Common myeloid progenitor, CD34-positive (primary cell): ENCODE measurements around the gene HLA-DQA2.
A peak's percentile ranks its signal among the peaks of the same experiment; 100 is the strongest.
"Not testable (repeated sequence)": the region's sequence is repeated elsewhere in the genome, so short reads cannot be mapped to it uniquely, and the experiment has no call there.

Source experiments
- CTCF ChIA-PET: fragments of 350-600 bp; sonication (Branson Sonifier 250); formaldehyde crosslinking; loops from one replicate; lab custom pipeline; 2021; ENCODE audit warnings: antibody characterized with exemption; lab: Charles Lee
- POLR2A ChIA-PET: fragments of 350-600 bp; sonication (Branson Sonifier 250); formaldehyde crosslinking; loops from one replicate; lab custom pipeline; 2021; ENCODE audit warnings: antibody characterized with exemption; lab: Charles Lee
- DNase-seq, 3 donors: peaks; one replicate each; pipeline versions ENCODE4 v3.0.0 to v3.0.0-alpha.2; 2013
- H3K27ac ChIP-seq, 2 experiments: 1 replicate in 1 of 2; 2 replicates in 1 of 2; pipeline ENCODE4 v1.7.0; 2013; ENCODE audit warnings: inconsistent platforms in 2 of 2, low read length in 2 of 2, mild to moderate bottlenecking in 2 of 2, low read depth in 1 of 2, moderate library complexity in 1 of 2; ENCODE audit not compliant: severe bottlenecking in 2 of 2, insufficient read depth in 1 of 2, poor library complexity in 1 of 2
- H3K27me3 ChIP-seq, 5 experiments: replicated peaks in 2 of 5; 1 replicate in 3 of 5; 2 replicates in 2 of 5; pipeline versions ENCODE4 v1.6.1 to v1.7.0; 2013; ENCODE audit warnings: low read length in 4 of 5, mild to moderate bottlenecking in 2 of 5, moderate library complexity in 2 of 5, inconsistent platforms in 1 of 5; ENCODE audit not compliant: insufficient read depth in 5 of 5, control insufficient read depth in 4 of 5
- H3K36me3 ChIP-seq, 4 experiments: 1 replicate in 2 of 4; 2 replicates in 2 of 4; pipeline versions ENCODE4 v1.6.1 to v1.7.0; 2013; ENCODE audit warnings: low read length in 3 of 4, control low read depth in 1 of 4, mild to moderate bottlenecking in 1 of 4; ENCODE audit not compliant: control insufficient read depth in 4 of 4, insufficient read depth in 4 of 4
- H3K4me1 ChIP-seq, 4 experiments: 1 replicate in 3 of 4; 2 replicates in 1 of 4; pipeline versions ENCODE4 v1.6.1 to v1.7.1; 2013; ENCODE audit warnings: low read length in 3 of 4, mild to moderate bottlenecking in 3 of 4, control low read depth in 1 of 4, inconsistent platforms in 1 of 4, moderate library complexity in 1 of 4; ENCODE audit not compliant: control insufficient read depth in 4 of 4, insufficient read depth in 4 of 4; ENCODE audit errors: control extremely low read depth in 1 of 4
- H3K4me3 ChIP-seq, 7 experiments: 1 replicate in 4 of 7; 2 replicates in 3 of 7; pipeline versions ENCODE4 v1.5.1 to v1.7.0; 2013; ENCODE audit warnings: mild to moderate bottlenecking in 7 of 7, low read length in 6 of 7, moderate library complexity in 6 of 7, inconsistent platforms in 2 of 7, low read depth in 2 of 7, control low read depth in 1 of 7; ENCODE audit not compliant: insufficient read depth in 4 of 7, control insufficient read depth in 1 of 7; ENCODE audit errors: extremely low read depth in 1 of 7
- H3K9me3 ChIP-seq, 5 experiments: 1 replicate in 4 of 5; 2 replicates in 1 of 5; pipeline versions ENCODE4 v1.6.1 to v1.7.1; 2013; ENCODE audit warnings: low read length in 4 of 5, mild to moderate bottlenecking in 2 of 5, inconsistent platforms in 1 of 5, low read depth in 1 of 5, moderate library complexity in 1 of 5; ENCODE audit not compliant: control insufficient read depth in 4 of 5, insufficient read depth in 2 of 5; ENCODE audit errors: control extremely low read depth in 1 of 5
- WGBS: methylation state at CpG from one replicate; pipeline ENCODE4 v1.1.5; 2013; ENCODE audit not compliant: insufficient coverage; 5-methylcytosine and 5-hydroxymethylcytosine counted together

HLA-DQA2 gene

DNA sequence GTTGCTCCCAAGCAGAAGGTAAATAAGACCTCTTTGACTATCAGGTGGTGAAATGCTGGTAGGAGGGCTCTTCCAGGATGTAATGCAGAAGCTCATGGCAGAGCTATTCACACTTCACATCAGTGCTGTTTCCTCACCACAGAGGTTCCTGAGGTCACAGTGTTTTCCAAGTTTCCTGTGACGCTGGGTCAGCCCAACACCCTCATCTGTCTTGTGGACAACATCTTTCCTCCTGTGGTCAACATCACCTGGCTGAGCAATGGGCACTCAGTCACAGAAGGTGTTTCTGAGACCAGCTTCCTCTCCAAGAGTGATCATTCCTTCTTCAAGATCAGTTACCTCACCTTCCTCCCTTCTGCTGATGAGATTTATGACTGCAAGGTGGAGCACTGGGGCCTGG is 4.5 kb downstream of the HLA-DQA2 start:
- H3K27me3 ChIP-seq, H3K4me3 ChIP-seq, H3K27ac ChIP-seq, H3K36me3 ChIP-seq, POLR2A ChIA-PET, H3K9me3 ChIP-seq, DNase-seq, H3K4me1 ChIP-seq: not testable (repeated sequence)
- 100% methylated on average over 1 of the region's 1 CpG for WGBS
- CTCF ChIA-PET, result interaction anchor here (1.3 kb wide), 1 partner anchor 43 kb away, joined by 4 read pairs; no protein-coding TSS in a partner anchor

- no peaks in the 10 kb centered on the region for H3K9me3 ChIP-seq
- CTCF ChIA-PET, result interaction anchor here (0.6 kb wide), 1 partner anchor 483 kb away, joined by 3 read pairs; no protein-coding TSS in a partner anchor
- H3K27me3 ChIP-seq, result peaks cover 0 to 2% (median 0%) of the 10 kb centered on the region in 5 experiments
- H3K27ac ChIP-seq, result no peak overlapping the region
- no peak for DNase-seq
- no peaks in the 10 kb centered on the region for H3K36me3 ChIP-seq
- WGBS, result 79% methylated on average over 4 of the region's 8 CpGs
- no peaks in the 10 kb centered on the region for H3K4me1 ChIP-seq
- POLR2A ChIA-PET, result no interaction called here
- no peak overlapping the region for H3K4me3 ChIP-seq
These were observed 11.4 kb downstream of the HLA-DQA2 start for GRCh38 chr6:32752580-32752979.

- Histone ChIP-seq H3K4me3 (no peak overlapping the region), H3K36me3 (no peaks in the 10 kb centered on the region), H3K9me3 (no peaks in the 10 kb centered on the region), H3K27ac (no peak overlapping the region), H3K4me1 (no peaks in the 10 kb centered on the region), H3K27me3 (peaks cover 0 to 29% (median 8%) of the 10 kb centered on the region in 5 experiments)
- ChIA-PET POLR2A (no interaction called here), CTCF (no interaction called here)
- no peak for DNase-seq
- no CpG with 5 or more reads among the region's 1 CpG for WGBS
These were observed 18.5 kb downstream of the HLA-DQA2 start for GRCh38 chr6:32759669-32760068.

DNA sequence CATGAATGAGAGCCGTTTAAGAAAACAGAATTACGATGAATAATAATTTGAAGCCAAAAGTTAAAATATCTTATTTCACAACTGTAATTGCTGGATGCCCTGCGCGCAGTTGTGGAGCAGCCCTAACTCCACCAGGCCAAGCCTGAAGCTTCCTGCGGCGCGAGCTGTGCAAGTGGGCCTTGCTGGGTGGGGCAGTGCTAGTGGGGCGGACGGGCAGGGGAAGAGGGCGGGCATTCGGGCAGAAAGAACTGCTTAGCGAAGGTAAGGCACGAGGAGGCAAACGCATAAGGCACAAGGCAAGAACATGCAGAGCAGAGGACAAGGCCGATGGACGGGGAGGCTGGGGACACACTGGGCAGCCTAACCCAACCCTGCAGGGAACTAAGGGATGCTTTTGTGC is 19.9 kb downstream of the HLA-DQA2 start:
- Histone ChIP-seq H3K27ac (no peak overlapping the region), H3K27me3 (peaks cover 0 to 27% (median 8%) of the 10 kb centered on the region in 5 experiments), H3K36me3 (no peaks in the 10 kb centered on the region), H3K4me3 (no peak overlapping the region), H3K9me3 (no peaks in the 10 kb centered on the region), H3K4me1 (no peaks in the 10 kb centered on the region)
- DNase-seq, result peak in 1 of 3 donors; percentile 23
- POLR2A ChIA-PET, result no interaction called here
- CTCF ChIA-PET, result interaction anchor here (1.7 kb wide), 1 partner anchor 139 kb away, joined by 3 read pairs; no protein-coding TSS in a partner anchor
- WGBS, result 84% methylated on average over 15 of the region's 16 CpGs

DNA sequence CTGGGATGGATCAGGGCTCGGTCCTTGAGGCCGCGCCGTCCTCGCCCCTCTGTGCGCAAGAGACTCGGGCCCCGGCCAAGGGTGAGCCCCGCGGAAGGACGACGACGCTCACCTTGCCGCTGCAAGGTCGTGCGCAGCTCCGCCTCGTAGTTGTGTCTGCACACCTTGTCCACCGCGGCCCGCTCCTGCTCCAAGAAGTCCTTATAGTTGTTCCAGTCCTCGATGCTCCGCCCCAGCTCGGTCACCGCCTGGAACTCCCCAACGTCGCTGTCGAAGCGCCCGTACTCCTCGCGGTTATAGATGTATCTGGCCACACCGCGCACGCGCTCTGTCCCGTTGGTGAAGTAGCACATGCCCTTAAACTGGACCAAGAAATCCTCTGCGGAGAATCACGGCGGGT is 20.4 kb downstream of the HLA-DQA2 start:
- H3K36me3 ChIP-seq, result no peaks in the 10 kb centered on the region
- DNase-seq, result no peak
- peaks cover 0 to 27% (median 8%) of the 10 kb centered on the region in 5 experiments for H3K27me3 ChIP-seq
- ChIA-PET POLR2A (no interaction called here), CTCF (interaction anchor here (1.7 kb wide), 1 partner anchor 139 kb away, joined by 3 read pairs; no protein-coding TSS in a partner anchor)
- no peak overlapping the region for H3K27ac ChIP-seq
- WGBS, result 64% methylated on average over 40 of the region's 40 CpGs
- no peaks in the 10 kb centered on the region for H3K9me3 ChIP-seq
- H3K4me3 ChIP-seq, result no peak overlapping the region
- H3K4me1 ChIP-seq, result no peaks in the 10 kb centered on the region

DNA sequence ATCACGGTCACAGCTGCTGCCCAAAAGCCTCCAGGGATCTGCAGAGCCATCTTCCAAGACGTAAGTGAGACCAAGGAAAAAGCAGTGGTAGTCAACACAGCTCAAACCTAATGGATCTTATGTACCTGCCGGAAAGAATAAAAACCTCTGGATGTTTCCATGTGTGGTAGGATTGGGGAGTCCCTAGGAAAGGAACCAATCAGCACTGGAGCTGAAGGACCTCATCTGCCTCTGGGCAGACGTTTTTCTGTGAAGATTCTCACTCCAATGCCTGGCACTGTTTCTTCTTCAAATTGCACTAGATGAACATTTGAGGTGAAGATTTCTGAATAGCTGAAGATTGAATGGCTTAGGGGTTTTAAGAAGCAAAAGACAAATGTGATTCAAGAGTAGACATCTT is 22.2 kb downstream of the HLA-DQA2 start, which contains the start of gene HLA-DQB2:
HLA-DQB2 (minus strand) TSS at position 112 of the 400 bp plus-strand sequence; CDS start at position 50, 62 bp downstream.
- no peak within 1 kb of the TSS for H3K27ac ChIP-seq
- H3K36me3 ChIP-seq, result no peaks in the 10 kb centered on the region
- ChIA-PET POLR2A (no interaction called here), CTCF (interaction anchor here (1.0 to 1.7 kb wide), 3 partner anchors 9 to 36 kb away, joined by 3 to 4 read pairs (median 4); no protein-coding TSS in a partner anchor)
- DNase-seq, result peak in 1 of 3 donors; percentile 53
- H3K4me1 ChIP-seq, result no peaks in the 10 kb centered on the region
- H3K9me3 ChIP-seq, result no peaks in the 10 kb centered on the region
- WGBS, result 67% methylated on average over 4 of the region's 4 CpGs
- peaks cover 0 to 27% (median 8%) of the 10 kb centered on the region in 5 experiments for H3K27me3 ChIP-seq
- H3K4me3 ChIP-seq, result no peak within 1 kb of the TSS

DNA sequence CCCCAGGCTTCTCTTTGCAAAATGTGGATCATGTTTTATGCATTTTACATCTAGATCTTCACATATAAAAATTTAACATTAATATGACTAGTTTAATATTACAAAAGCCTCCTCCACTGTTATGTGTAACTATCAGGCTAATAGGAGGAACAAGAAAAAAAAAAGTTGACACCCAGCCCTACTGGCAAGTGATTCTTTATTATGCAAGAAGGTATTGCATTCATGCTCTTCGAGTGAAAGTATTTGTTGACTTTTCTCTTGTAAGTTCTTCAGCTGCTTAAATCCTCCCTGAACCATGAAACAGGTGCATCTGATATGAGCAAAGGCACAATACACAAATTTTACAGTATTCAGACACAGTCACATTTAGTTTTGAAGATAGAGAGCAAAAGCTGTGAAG is 22.9 kb downstream of the HLA-DQA2 start:
- CTCF ChIA-PET, result interaction anchor here (1.0 to 1.7 kb wide), 3 partner anchors 9 to 36 kb away, joined by 3 to 4 read pairs (median 4); no protein-coding TSS in a partner anchor
- no peak overlapping the region for H3K4me3 ChIP-seq
- no peaks in the 10 kb centered on the region for H3K36me3 ChIP-seq
- DNase-seq, result no peak
- peaks cover 0 to 27% (median 8%) of the 10 kb centered on the region in 5 experiments for H3K27me3 ChIP-seq
- H3K27ac ChIP-seq, result no peak overlapping the region
- no peaks in the 10 kb centered on the region for H3K4me1 ChIP-seq
- H3K9me3 ChIP-seq, result no peaks in the 10 kb centered on the region
- 67% methylated on average over 1 of the region's 1 CpG for WGBS
- POLR2A ChIA-PET, result interaction anchor here (0.6 kb wide), 1 partner anchor 172 kb away, joined by 3 read pairs; no protein-coding TSS in a partner anchor
